ENCODE results near the gene TGFBR3.

- TF ChIP-seq CTCF (IDR thresholded peaks at IDR 0.05) (no peak), EP300 (IDR thresholded peaks at IDR 0.05) (peak in 1 of 2 donors; percentile 80), POLR2A (IDR thresholded peaks at IDR 0.05) (no peak)
Measured at GRCh38 chr1:91900562-91900961, 14.6 kb upstream of the TGFBR3 start.
